CD4-positive, alpha-beta memory T cell (primary cell): ENCODE results near the gene IGF2BP3. TPM values are rescaled to one million over a fixed set of nuclear protein-coding genes. Genes with fewer than 3 reads are reported as not detected.
"Not testable (repeated sequence)": the region's sequence is repeated elsewhere in the genome, so short reads cannot be mapped to it uniquely, and the experiment has no call there.

Experiments used
- CTCF ChIA-PET: fragments of 350-600 bp; sonication (Branson Sonifier 250); formaldehyde crosslinking; loops from one replicate; lab custom pipeline; 2021; ENCODE audit warnings: inconsistent platforms; ENCODE audit not compliant: partially characterized antibody; lab: Charles Lee
- POLR2A ChIA-PET: fragments of 350-600 bp; sonication (Branson Sonifier 250); formaldehyde crosslinking; loops from one replicate; lab custom pipeline; 2021; ENCODE audit not compliant: partially characterized antibody; lab: Charles Lee
- DNase-seq, 5 donors: peaks; one replicate each; pipeline versions ENCODE4 v3.0.0 to v3.0.0-alpha.2; 2020 to 2022; ENCODE audit warnings: mixed read lengths in 1 of 5
- H3K27ac ChIP-seq: one replicate; pipeline ENCODE4 v1.7.0; 2013; ENCODE audit warnings: low read depth, low read length
- H3K27me3 ChIP-seq: 2 replicates; pipeline ENCODE4 v1.7.0; 2013; ENCODE audit warnings: mild to moderate bottlenecking, low read length, moderate library complexity; ENCODE audit not compliant: insufficient read depth
- H3K36me3 ChIP-seq: 2 replicates; pipeline ENCODE4 v1.7.0; 2013; ENCODE audit warnings: mild to moderate bottlenecking, low read length, moderate library complexity; ENCODE audit not compliant: insufficient read depth
- H3K4me1 ChIP-seq: 2 replicates; pipeline ENCODE4 v1.7.0; 2013; ENCODE audit warnings: mild to moderate bottlenecking, low read length, moderate library complexity; ENCODE audit not compliant: insufficient read depth
- H3K4me3 ChIP-seq, 2 donors: one replicate each; pipeline ENCODE4 v1.7.0; 2013; ENCODE audit warnings: low read length in 2 of 2, mild to moderate bottlenecking in 1 of 2
- H3K9me3 ChIP-seq, 2 donors: one replicate each; pipeline ENCODE4 v1.7.0; 2013; ENCODE audit warnings: low read length in 2 of 2, control low read depth in 1 of 2; ENCODE audit not compliant: control insufficient read depth in 1 of 2
- H3K27ac Mint-ChIP-seq, 7 donors: one replicate each; pipeline ENCODE4 v1.8.0; 2020 to 2021; ENCODE audit warnings: mixed read lengths in 7 of 7, mild to moderate bottlenecking in 6 of 7, inconsistent platforms in 3 of 7, moderate library complexity in 3 of 7
- H3K27me3 Mint-ChIP-seq, 2 donors: one replicate each; pipeline ENCODE4 v1.8.0; 2020 to 2021; ENCODE audit warnings: mixed read lengths in 2 of 2
- H3K36me3 Mint-ChIP-seq, 2 donors: one replicate each; pipeline ENCODE4 v1.8.0; 2020 to 2021; ENCODE audit warnings: mixed read lengths in 2 of 2, inconsistent platforms in 1 of 2, mild to moderate bottlenecking in 1 of 2
- H3K4me1 Mint-ChIP-seq, 4 donors: one replicate each; pipeline ENCODE4 v1.8.0; 2020 to 2021; ENCODE audit warnings: mixed read lengths in 4 of 4, mild to moderate bottlenecking in 1 of 4
- H3K4me3 Mint-ChIP-seq, 8 donors: one replicate each; pipeline ENCODE4 v1.8.0; 2020 to 2021; ENCODE audit warnings: mixed read lengths in 8 of 8, mild to moderate bottlenecking in 7 of 8, moderate library complexity in 6 of 8, inconsistent platforms in 3 of 8
- H3K9me3 Mint-ChIP-seq, 8 donors: one replicate each; pipeline ENCODE4 v1.8.0; 2020 to 2021; ENCODE audit warnings: mixed read lengths in 8 of 8, mild to moderate bottlenecking in 5 of 8, inconsistent platforms in 3 of 8, moderate library complexity in 1 of 8
- intact Hi-C: fragments of 100-400 bp; cut with micrococcal nuclease; formaldehyde crosslinking; loops from one replicate; pipeline ENCODE4 v1.15.1; 2023
- polyA plus RNA-seq, 2 donors: library from polyadenylated mRNA; unstranded; fragments of 300-500 nt; fragmentation: Illumina TruSeq; gene quantifications; one replicate each; pipeline ENCODE4 v1.2.3, GENCODE V29; 2021
- total RNA-seq, 2 experiments: library from RNA; stranded (reverse); gene quantifications; one replicate each; pipeline ENCODE4 v1.2.3, GENCODE V29; 2021

Gene IGF2BP3
- total RNA-seq (not detected), polyA plus RNA-seq (not detected)

DNA sequence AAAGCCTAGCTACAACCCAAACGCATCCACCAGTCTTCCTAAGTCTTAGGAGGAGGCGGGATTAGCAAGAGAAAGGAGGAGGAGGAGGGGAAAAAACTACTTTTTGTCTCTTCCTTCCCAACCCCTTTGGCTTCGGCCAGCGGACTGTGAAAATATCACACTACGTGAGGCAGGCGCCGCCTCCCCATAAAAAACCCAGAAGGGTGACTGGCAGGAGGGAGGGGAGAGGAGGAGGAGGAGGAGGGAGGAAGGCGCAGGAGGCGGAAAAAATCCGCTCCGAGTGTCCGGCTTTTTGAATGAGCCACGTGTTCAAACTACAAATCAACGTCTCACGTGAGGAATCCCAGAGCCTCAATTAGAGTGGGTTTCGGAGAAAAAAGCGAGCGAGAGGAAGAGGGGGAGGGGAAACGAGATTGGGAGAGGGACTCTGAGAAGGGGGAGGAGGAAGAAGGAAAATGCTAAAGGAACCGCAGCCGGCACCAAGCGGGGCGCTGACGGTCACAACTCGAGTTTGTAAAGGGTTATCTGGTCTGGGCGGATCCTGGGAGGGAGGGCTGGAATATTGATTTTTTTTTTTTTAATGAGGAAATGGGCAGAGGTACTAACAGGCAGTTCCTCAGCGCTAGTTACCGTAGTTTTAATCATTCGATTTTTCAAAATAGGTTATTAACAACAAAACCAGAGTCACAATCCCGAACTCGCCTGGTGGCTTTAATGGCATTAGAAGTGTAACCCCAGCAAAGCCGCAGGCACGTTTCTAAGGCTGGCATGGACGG lies at the start of gene IGF2BP3:
IGF2BP3 (minus strand) TSS at position 162 of the 776 bp plus-strand sequence. CDS start 381 bp downstream, outside the sequence.
- Histone ChIP-seq H3K4me1 (peaks cover 55% of the 10 kb centered on the region), H3K27ac (no peak within 1 kb of the TSS), H3K36me3 (no peaks in the 10 kb centered on the region), H3K9me3 (no peaks in the 10 kb centered on the region), H3K4me3 (peak within 1 kb of the TSS; percentile 8 to 30), H3K27me3 (peaks cover 74% of the 10 kb centered on the region)
- peak within 1 kb of the TSS in 6 of 7 donors; percentile 36 to 85 (median 62) for H3K27ac Mint-ChIP-seq
- CTCF ChIA-PET = interaction anchor here (0.9 kb wide), 1 partner anchor 9 kb away, joined by 3 read pairs; no protein-coding TSS in a partner anchor
- intact Hi-C loops = loop anchor here (5.0 to 10.0 kb wide), 2 partner anchors 458 to 1104 kb away; partner anchors contain the start of genes HYCC1 and PALS2
- peaks cover 0 to 26% (median 13%) of the 10 kb centered on the region in 8 donors for H3K9me3 Mint-ChIP-seq
- H3K4me1 Mint-ChIP-seq = peaks cover 19 to 49% (median 34%) of the 10 kb centered on the region in 4 donors
- DNase-seq = peak in 1 of 5 donors; percentile 36
- H3K27me3 Mint-ChIP-seq = peaks cover 51 to 62% of the 10 kb centered on the region in 2 donors
- H3K4me3 Mint-ChIP-seq = peak within 1 kb of the TSS; percentile 56 to 87 (median 82)
- POLR2A ChIA-PET = interaction anchor here (0.6 kb wide), 1 partner anchor 9 kb away, joined by 3 read pairs; no protein-coding TSS in a partner anchor
- peaks cover 4 to 7% of the 10 kb centered on the region in 2 donors for H3K36me3 Mint-ChIP-seq

DNA sequence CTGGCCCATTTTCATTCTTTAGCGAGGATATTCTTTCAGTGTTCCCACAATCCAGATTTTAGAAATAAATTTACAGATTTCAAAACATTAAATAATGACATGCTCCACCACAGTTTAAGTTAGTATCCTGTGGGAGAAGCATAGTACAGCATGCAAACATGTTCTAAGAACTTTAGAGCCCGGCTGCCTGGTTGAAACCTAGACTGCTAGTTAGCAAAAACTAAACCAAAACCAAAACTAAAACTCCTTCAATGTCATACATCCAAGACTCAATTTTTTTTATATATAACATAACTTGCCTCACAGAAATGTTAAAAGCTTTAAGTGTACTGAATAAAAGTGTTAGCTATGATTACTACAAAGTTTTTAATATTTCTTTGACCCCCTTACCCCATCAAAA lies 44.5 kb upstream of the IGF2BP3 start:
- Mint-ChIP-seq H3K27ac (peak overlapping the region in 5 of 7 donors; percentile 19 to 58 (median 55)), H3K4me1 (peaks cover 5 to 10% (median 8%) of the 10 kb centered on the region in 4 donors), H3K9me3 (no peaks in the 10 kb centered on the region), H3K4me3 (no peak overlapping the region), H3K27me3 (no peaks in the 10 kb centered on the region), H3K36me3 (peaks cover 54 to 67% of the 10 kb centered on the region in 2 donors)
- H3K27ac ChIP-seq = no peak overlapping the region
- POLR2A ChIA-PET = no interaction called here
- H3K4me1 ChIP-seq = no peaks in the 10 kb centered on the region
- no peaks in the 10 kb centered on the region for H3K9me3 ChIP-seq
- CTCF ChIA-PET = interaction anchor here (1.2 kb wide), 1 partner anchor 12 kb away, joined by 3 read pairs; no protein-coding TSS in a partner anchor
- no peak for DNase-seq
- intact Hi-C loops = no loop called here
- H3K36me3 ChIP-seq = peaks cover 79% of the 10 kb centered on the region
- H3K27me3 ChIP-seq = no peaks in the 10 kb centered on the region
- H3K4me3 ChIP-seq = no peak overlapping the region

- H3K9me3 ChIP-seq, CTCF ChIA-PET, H3K27me3 ChIP-seq, POLR2A ChIA-PET, DNase-seq, H3K4me3 ChIP-seq, H3K27ac ChIP-seq, H3K4me3 Mint-ChIP-seq, H3K4me1 ChIP-seq, H3K27me3 Mint-ChIP-seq, H3K9me3 Mint-ChIP-seq, intact Hi-C loops: not testable (repeated sequence)
- H3K36me3 ChIP-seq = peaks cover 70% of the 10 kb centered on the region
- Mint-ChIP-seq H3K36me3 (peaks cover 52 to 68% of the 10 kb centered on the region in 2 donors), H3K27ac (peak overlapping the region in 3 of 7 donors; percentile 4 to 88 (median 58)), H3K4me1 (peaks cover 5 to 12% (median 8%) of the 10 kb centered on the region in 4 donors)
Observed at GRCh38 chr7:23513746-23514145, 43.5 kb upstream of the IGF2BP3 start.

DNA sequence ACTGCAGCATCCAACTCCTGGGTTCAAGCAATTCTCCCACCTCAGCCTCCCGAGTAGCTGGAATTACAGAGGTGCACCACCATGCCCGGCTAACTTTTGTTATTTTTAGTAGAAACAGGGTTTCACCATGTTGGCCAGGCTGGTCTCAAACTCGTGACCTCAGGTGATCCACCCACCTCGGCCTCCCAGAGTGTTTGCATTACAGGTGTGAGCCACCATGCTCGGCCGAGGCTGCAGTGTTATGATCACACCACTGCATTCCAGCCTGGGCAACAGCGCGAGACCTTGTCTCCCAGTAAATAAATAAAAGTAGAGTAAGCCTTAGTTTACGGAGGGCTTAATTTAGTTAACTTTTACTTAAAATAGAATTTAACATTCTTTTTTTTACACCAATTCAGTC lies 23.7 kb upstream of the IGF2BP3 start:
- H3K9me3 ChIP-seq = no peaks in the 10 kb centered on the region
- Mint-ChIP-seq H3K27ac (no peak overlapping the region), H3K4me3 (no peak overlapping the region), H3K27me3 (no peaks in the 10 kb centered on the region), H3K36me3 (peaks cover 0 to 2% of the 10 kb centered on the region in 2 donors), H3K4me1 (peaks cover 2 to 12% (median 8%) of the 10 kb centered on the region in 4 donors), H3K9me3 (peaks cover 0 to 3% (median 0%) of the 10 kb centered on the region in 8 donors)
- intact Hi-C loops = loop anchor here (5.0 kb wide), 1 partner anchor 33 kb away; no protein-coding TSS in a partner anchor
- no peak overlapping the region for H3K27ac ChIP-seq
- DNase-seq = no peak
- no peak overlapping the region for H3K4me3 ChIP-seq
- no peaks in the 10 kb centered on the region for H3K36me3 ChIP-seq
- H3K27me3 ChIP-seq = no peaks in the 10 kb centered on the region
- ChIA-PET POLR2A (no interaction called here), CTCF (no interaction called here)
- H3K4me1 ChIP-seq = peaks cover 5% of the 10 kb centered on the region

GRCh38 chr7:23491502-23491901 lies 21.2 kb upstream of the IGF2BP3 start:
- intact Hi-C loops = loop anchor here (5.0 kb wide), 1 partner anchor 36 kb away; no protein-coding TSS in a partner anchor
- Histone ChIP-seq H3K9me3 (no peaks in the 10 kb centered on the region), H3K27ac (no peak overlapping the region), H3K36me3 (no peaks in the 10 kb centered on the region), H3K4me1 (peaks cover 5% of the 10 kb centered on the region), H3K27me3 (no peaks in the 10 kb centered on the region), H3K4me3 (no peak overlapping the region)
- H3K9me3 Mint-ChIP-seq = peaks cover 0 to 2% (median 0%) of the 10 kb centered on the region in 8 donors
- peak overlapping the region in 4 of 7 donors; percentile 29 to 91 (median 84) for H3K27ac Mint-ChIP-seq
- peaks cover 0 to 2% of the 10 kb centered on the region in 2 donors for H3K36me3 Mint-ChIP-seq
- H3K4me3 Mint-ChIP-seq = peak overlapping the region in 6 of 8 donors; percentile 82 to 90 (median 86)
- H3K4me1 Mint-ChIP-seq = peaks cover 2 to 12% (median 8%) of the 10 kb centered on the region in 4 donors
- CTCF ChIA-PET = interaction anchor here (0.7 to 1.3 kb wide), 2 partner anchors 28 to 55 kb away, joined by 3 to 4 read pairs; no protein-coding TSS in a partner anchor
- no peaks in the 10 kb centered on the region for H3K27me3 Mint-ChIP-seq
- DNase-seq = no peak
- POLR2A ChIA-PET = interaction anchor here (1.6 to 2.5 kb wide), 3 partner anchors 12 to 193 kb away, joined by 7 to 9 read pairs (median 8); partner anchors contain the start of gene MALSU1

GRCh38 chr7:23490357-23491135 lies 20.3 kb upstream of the IGF2BP3 start:
- ChIA-PET CTCF (interaction anchor here (0.7 to 1.8 kb wide), 5 partner anchors 8 to 56 kb away, joined by 3 to 5 read pairs (median 3); no protein-coding TSS in a partner anchor), POLR2A (interaction anchor here (1.0 to 2.5 kb wide), 4 partner anchors 9 to 192 kb away, joined by 3 to 9 read pairs (median 8); partner anchors contain the start of gene MALSU1)
- no peaks in the 10 kb centered on the region for H3K27me3 ChIP-seq
- Mint-ChIP-seq H3K4me3 (peak overlapping the region; percentile 82 to 90 (median 86)), H3K36me3 (peaks cover 0 to 2% of the 10 kb centered on the region in 2 donors), H3K4me1 (peaks cover 2 to 12% (median 8%) of the 10 kb centered on the region in 4 donors), H3K27me3 (no peaks in the 10 kb centered on the region), H3K27ac (peak overlapping the region; percentile 80 to 93 (median 88)), H3K9me3 (peaks cover 0 to 2% (median 0%) of the 10 kb centered on the region in 8 donors)
- intact Hi-C loops = loop anchor here (5.0 kb wide), 1 partner anchor 37 kb away; no protein-coding TSS in a partner anchor
- H3K27ac ChIP-seq = peak overlapping the region; percentile 28
- peak; percentile 59 to 70 (median 66) for DNase-seq
- H3K36me3 ChIP-seq = no peaks in the 10 kb centered on the region
- H3K4me3 ChIP-seq = peak overlapping the region; percentile 29 to 59
- H3K9me3 ChIP-seq = no peaks in the 10 kb centered on the region
- peaks cover 5% of the 10 kb centered on the region for H3K4me1 ChIP-seq
